HepG2 (cell line): Measurements from ENCODE around the gene ARHGAP5. TPM values are rescaled to one million over a fixed set of nuclear protein-coding genes. Genes with fewer than 3 reads are reported as not detected.

Experiments used
- IKZF4 ChIP-seq: sonication (generic); formaldehyde crosslinking; IDR thresholded peaks from 2 replicates; pipeline ENCODE4 v1.5.1; 2020; ENCODE audit warnings: borderline replicate concordance, mild to moderate bottlenecking, low read depth, missing genetic modification reagents; ENCODE audit errors: not compliant biosample characterization
- YEATS2 ChIP-seq: sonication (generic); formaldehyde crosslinking; IDR thresholded peaks from 2 replicates; pipeline ENCODE4 v1.4.0; 2020; ENCODE audit warnings: missing genetic modification reagents, borderline replicate concordance
- ZBTB40 ChIP-seq, 2 experiments: fragments of 450-650 bp in 1 of 2; sonication (generic) in 1 of 2; formaldehyde crosslinking in 1 of 2; IDR thresholded peaks; 2 replicates each; pipeline versions ENCODE4 v1.6.1 to v1.8.0; 2016 to 2022; ENCODE audit warnings: antibody characterized with exemption in 1 of 2, mild to moderate bottlenecking in 1 of 2, missing genetic modification reagents in 1 of 2
- ZFP91 ChIP-seq: sonication (generic); formaldehyde crosslinking; IDR thresholded peaks from 2 replicates; pipeline ENCODE4 v1.9.0; 2022; ENCODE audit warnings: missing genetic modification reagents, mild to moderate bottlenecking, borderline replicate concordance
- ZMYM4 ChIP-seq: sonication (generic); formaldehyde crosslinking; IDR thresholded peaks from 2 replicates; pipeline ENCODE4 v1.8.1; 2023; ENCODE audit warnings: mild to moderate bottlenecking, missing genetic modification reagents
- ZNF326 ChIP-seq: sonication (generic); formaldehyde crosslinking; IDR thresholded peaks from 2 replicates; pipeline ENCODE4 v1.4.0; 2020; ENCODE audit warnings: missing genetic modification reagents, borderline replicate concordance
- ZNF512B ChIP-seq: sonication (generic); formaldehyde crosslinking; IDR thresholded peaks from 2 replicates; pipeline ENCODE4 v1.5.1; 2020; ENCODE audit warnings: missing genetic modification reagents, mild to moderate bottlenecking, borderline replicate concordance
- ZNF749 ChIP-seq: sonication (generic); formaldehyde crosslinking; IDR thresholded peaks from 2 replicates; pipeline ENCODE4 v1.8.0; 2022; ENCODE audit warnings: mild to moderate bottlenecking, missing genetic modification reagents, moderate library complexity, borderline replicate concordance
- ZNF800 ChIP-seq: sonication (generic); formaldehyde crosslinking; IDR thresholded peaks from 2 replicates; pipeline ENCODE4 v1.4.0; 2020; ENCODE audit warnings: missing genetic modification reagents
- polyA plus RNA-seq, 8 experiments: library from polyadenylated mRNA; depleted of rRNA in 3 of 8; stranded (reverse) in 7 of 8; unstranded in 1 of 8; fragments of >200 nt; fragmentation: Illumina TruSeq in 4 of 8; extraction: Trizol in 4 of 8; gene quantifications; 2 replicates each; pipeline versions ENCODE4 v1.2.1 to v1.2.3, GENCODE V29; 2011 to 2016; ENCODE audit warnings: low read depth in 4 of 8, missing spikeins in 1 of 8, mixed read lengths in 1 of 8; ENCODE audit not compliant: insufficient read depth in 1 of 8
- total RNA-seq, 5 experiments: library from RNA; depleted of rRNA; stranded (reverse); fragments of >200 nt; fragmentation: Illumina TruSeq; extraction: Trizol; gene quantifications; 2 replicates each; pipeline ENCODE4 v1.2.3, GENCODE V29; 2016; ENCODE audit warnings: low read depth in 1 of 5

ARHGAP5 gene
- total and polyA plus RNA-seq, 2 of the 13 experiments (the other 11 are each of a cell fraction or from before 2014, with no cell fraction given) = 33.7 to 144 TPM

DNA sequence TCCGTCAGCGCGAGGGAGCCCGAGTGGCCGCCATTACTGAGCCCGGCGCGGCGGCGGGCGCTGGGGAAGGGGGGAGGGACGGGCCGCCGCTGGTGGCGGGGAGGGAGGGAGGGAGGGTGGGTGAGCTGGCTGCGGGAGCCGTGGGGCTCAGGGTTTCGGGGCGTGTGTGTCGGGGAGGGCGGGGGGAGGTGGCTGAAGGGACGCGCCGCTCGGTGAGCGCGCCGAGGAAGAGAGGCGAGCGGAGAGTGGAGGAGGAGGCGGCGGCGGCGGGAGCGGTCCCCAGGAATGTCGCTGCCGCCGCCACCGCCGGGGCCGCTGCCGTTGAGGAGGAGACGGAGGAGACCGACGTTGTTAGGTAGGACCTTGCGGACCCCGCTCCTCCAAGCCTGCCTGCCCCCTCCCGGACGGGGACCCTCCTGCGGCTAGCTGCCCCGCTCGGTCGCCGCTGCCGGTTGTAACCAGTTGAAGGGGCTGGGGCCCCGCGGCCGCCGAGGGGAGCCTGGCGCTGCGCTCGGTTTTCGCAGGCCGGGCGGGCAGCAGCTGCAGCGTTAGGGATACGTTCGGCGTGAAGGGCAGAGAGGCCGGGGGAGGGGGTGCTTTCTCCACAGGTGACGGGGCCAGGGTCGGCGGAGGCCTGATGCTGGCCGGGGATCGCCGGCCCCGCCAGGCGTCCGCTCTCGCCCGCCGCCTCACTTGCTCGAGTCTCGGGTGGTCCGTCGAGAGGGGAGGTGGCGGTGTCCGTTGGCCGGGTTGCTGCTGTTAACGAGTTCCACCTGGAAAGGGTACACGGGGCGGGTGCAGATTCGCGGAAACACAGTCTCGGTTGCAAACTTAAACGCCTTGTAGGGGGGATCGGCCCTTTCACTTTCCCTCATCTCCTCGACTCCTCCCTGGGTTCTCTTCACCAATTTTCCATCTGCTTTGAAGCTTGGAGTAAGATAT is at the start of gene ARHGAP5 (continued):
- TF ChIP-seq ZBTB40 (IDR thresholded peaks at IDR 0.05) = no peak
- TF ChIP-seq ZBTB40 (CRISPR knock-in tag; IDR thresholded peaks at IDR 0.05) = no peak; the same call in 1 of the 2 replicates
- no peak for TF ChIP-seq ZNF326 (CRISPR knock-in tag)
- peak; percentile 14; the same call in 1 of the 2 replicates for TF ChIP-seq ZNF749
- TF ChIP-seq ZNF512B (CRISPR knock-in tag) = peak; percentile 95
- peak; percentile 64 for TF ChIP-seq IKZF4
- no peak; the same call in 1 of the 2 replicates for TF ChIP-seq YEATS2 (CRISPR knock-in tag)
- TF ChIP-seq ZFP91 (CRISPR knock-in tag) = peak; percentile 86
- TF ChIP-seq ZNF800 (CRISPR knock-in tag) = 0 out of 2 replicates have a peak, but pooled peaks have one; percentile 70
- peak; percentile 78 for TF ChIP-seq ZMYM4
